ENCODE measurements around the gene LTBP1. TPM values are rescaled to one million over a fixed set of nuclear protein-coding genes. Genes with fewer than 3 reads are reported as not detected.
"Not testable (repeated sequence)": the region's sequence is repeated elsewhere in the genome, so short reads cannot be mapped to it uniquely, and the experiment has no call there.

Gene LTBP1
- total RNA-seq, 1 donor from 2014 or later = 29.7 TPM

DNA sequence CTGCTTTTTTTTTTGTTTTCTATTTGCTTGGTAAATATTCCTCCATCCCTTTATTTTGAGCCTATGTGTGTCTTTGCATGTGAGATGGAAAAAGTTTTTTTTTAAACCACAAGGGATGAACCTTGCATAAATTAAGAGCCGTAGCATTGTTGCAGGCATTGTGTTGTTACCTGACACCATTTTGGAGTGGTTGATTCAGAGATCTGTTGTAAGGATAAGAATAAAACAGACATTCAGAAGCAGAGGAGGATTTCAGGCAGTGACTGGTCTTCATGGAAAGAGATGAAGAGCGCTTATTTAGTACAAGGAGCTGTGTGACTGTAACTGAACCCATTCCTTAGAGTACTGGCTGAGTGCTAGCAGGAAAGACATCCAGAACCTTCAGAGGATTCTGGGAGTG lies 101.2 kb downstream of the LTBP1 start:
- no peak for FAIRE-seq
- H3K27ac Mint-ChIP-seq (ENCODE audit: unreplicated experiment) = no peak overlapping the region
- peak; percentile 75 for DNase-seq (ENCODE audit: low read depth)

GRCh38 chr2:33051586-33052360 lies 105.0 kb downstream of the LTBP1 start:
- no peaks in the 10 kb centered on the region for H3K79me2 ChIP-seq (ENCODE audit: insufficient read depth, low read length)
- no peak overlapping the region for H3K9ac ChIP-seq (ENCODE audit: low read length)
- Mint-ChIP-seq H3K27ac (ENCODE audit: unreplicated experiment) (no peak overlapping the region), H3K4me1 (ENCODE audit: low read depth, unreplicated experiment) (peaks cover 9% of the 10 kb centered on the region), H3K36me3 (ENCODE audit: low read depth, unreplicated experiment) (peaks cover 6% of the 10 kb centered on the region), H3K27me3 (ENCODE audit: low read depth, unreplicated experiment) (no peaks in the 10 kb centered on the region), H3K9me3 (ENCODE audit: unreplicated experiment) (peaks cover 9% of the 10 kb centered on the region), H3K4me3 (ENCODE audit: unreplicated experiment) (no peak overlapping the region)
- no peaks in the 10 kb centered on the region for H3K27me3 ChIP-seq (ENCODE audit: insufficient read depth, low read length)
- TF ChIP-seq EZH2 (IDR thresholded peaks at IDR 0.05; ENCODE audit: insufficient read depth, low read length) = no peak
- TF ChIP-seq CTCF (IDR thresholded peaks at IDR 0.05; ENCODE audit: insufficient read depth, low read depth, low read length) = no peak
- FAIRE-seq = no peak
- no peaks in the 10 kb centered on the region for H3K36me3 ChIP-seq (ENCODE audit: insufficient read depth, low read length)
- peak; percentile 52 for DNase-seq (ENCODE audit: low read depth)
- H3K27ac ChIP-seq (ENCODE audit: low read depth, low read length) = no peak overlapping the region
- H3K4me3 ChIP-seq (ENCODE audit: insufficient read depth, low read depth, low read length) = no peak overlapping the region
- no peak overlapping the region for H3K4me2 ChIP-seq (ENCODE audit: low read length)
- H2AFZ ChIP-seq (ENCODE audit: low read depth, low read length) = no peak overlapping the region
- no peaks in the 10 kb centered on the region for H3K4me1 ChIP-seq (ENCODE audit: insufficient read depth, low read length)
- H3K9me3 ChIP-seq (ENCODE audit: insufficient read depth, low read depth, low read length) = no peaks in the 10 kb centered on the region
- H4K20me1 ChIP-seq (ENCODE audit: insufficient read depth, low read length) = no peaks in the 10 kb centered on the region

More for the DNA sequence above, 101.2 kb downstream of the LTBP1 start:
- H3K79me2 ChIP-seq (ENCODE audit: insufficient read depth, low read length) = no peaks in the 10 kb centered on the region
- no peak overlapping the region for H2AFZ ChIP-seq (ENCODE audit: low read depth, low read length)
- H3K27ac ChIP-seq (ENCODE audit: low read depth, low read length) = no peak overlapping the region
- H4K20me1 ChIP-seq (ENCODE audit: insufficient read depth, low read length) = no peaks in the 10 kb centered on the region
- no peak overlapping the region for H3K9ac ChIP-seq (ENCODE audit: low read length)
- H3K4me3 ChIP-seq (ENCODE audit: insufficient read depth, low read depth, low read length) = no peak overlapping the region
- no peaks in the 10 kb centered on the region for H3K27me3 ChIP-seq (ENCODE audit: insufficient read depth, low read length)
- no peak for TF ChIP-seq EZH2 (IDR thresholded peaks at IDR 0.05; ENCODE audit: insufficient read depth, low read length)
- TF ChIP-seq CTCF (IDR thresholded peaks at IDR 0.05; ENCODE audit: insufficient read depth, low read depth, low read length) = no peak
- H3K4me1 ChIP-seq (ENCODE audit: insufficient read depth, low read length) = no peaks in the 10 kb centered on the region
- Mint-ChIP-seq H3K27me3 (ENCODE audit: low read depth, unreplicated experiment) (no peaks in the 10 kb centered on the region), H3K4me1 (ENCODE audit: low read depth, unreplicated experiment) (peaks cover 9% of the 10 kb centered on the region), H3K36me3 (ENCODE audit: low read depth, unreplicated experiment) (peaks cover 1% of the 10 kb centered on the region), H3K4me3 (ENCODE audit: unreplicated experiment) (no peak overlapping the region), H3K9me3 (ENCODE audit: unreplicated experiment) (peaks cover 3% of the 10 kb centered on the region)
- H3K9me3 ChIP-seq (ENCODE audit: insufficient read depth, low read depth, low read length) = no peaks in the 10 kb centered on the region
- H3K36me3 ChIP-seq (ENCODE audit: insufficient read depth, low read length) = no peaks in the 10 kb centered on the region
- H3K4me2 ChIP-seq (ENCODE audit: low read length) = no peak overlapping the region

- FAIRE-seq = no peak
- Histone ChIP-seq H2AFZ (ENCODE audit: low read depth, low read length) (no peak overlapping the region), H3K4me1 (ENCODE audit: insufficient read depth, low read length) (no peaks in the 10 kb centered on the region)
Observed at GRCh38 chr2:33052361-33052735, 105.6 kb downstream of the LTBP1 start.

GRCh38 chr2:33052795-33053194 lies 106.0 kb downstream of the LTBP1 start:
- H3K4me2 ChIP-seq (ENCODE audit: low read length); H4K20me1 ChIP-seq (ENCODE audit: insufficient read depth, low read length); FAIRE-seq; H3K36me3 Mint-ChIP-seq (ENCODE audit: low read depth, unreplicated experiment); H3K36me3 ChIP-seq (ENCODE audit: insufficient read depth, low read length); H3K4me3 ChIP-seq (ENCODE audit: insufficient read depth, low read depth, low read length); H3K27me3 ChIP-seq (ENCODE audit: insufficient read depth, low read length); H3K27ac Mint-ChIP-seq (ENCODE audit: unreplicated experiment); H3K4me1 ChIP-seq (ENCODE audit: insufficient read depth, low read length); DNase-seq (ENCODE audit: low read depth); H3K9ac ChIP-seq (ENCODE audit: low read length); H3K79me2 ChIP-seq (ENCODE audit: insufficient read depth, low read length); H3K27ac ChIP-seq (ENCODE audit: low read depth, low read length); H3K9me3 Mint-ChIP-seq (ENCODE audit: unreplicated experiment); H2AFZ ChIP-seq (ENCODE audit: low read depth, low read length); H3K27me3 Mint-ChIP-seq (ENCODE audit: low read depth, unreplicated experiment); H3K4me3 Mint-ChIP-seq (ENCODE audit: unreplicated experiment); H3K4me1 Mint-ChIP-seq (ENCODE audit: low read depth, unreplicated experiment); H3K9me3 ChIP-seq (ENCODE audit: insufficient read depth, low read depth, low read length): not testable (repeated sequence)

More at GRCh38 chr2:33052361-33052735, 105.6 kb downstream of the LTBP1 start:
- Mint-ChIP-seq H3K27me3 (ENCODE audit: low read depth, unreplicated experiment) (no peaks in the 10 kb centered on the region), H3K27ac (ENCODE audit: unreplicated experiment) (no peak overlapping the region), H3K36me3 (ENCODE audit: low read depth, unreplicated experiment) (peaks cover 6% of the 10 kb centered on the region), H3K4me1 (ENCODE audit: low read depth, unreplicated experiment) (peaks cover 9% of the 10 kb centered on the region), H3K4me3 (ENCODE audit: unreplicated experiment) (no peak overlapping the region), H3K9me3 (ENCODE audit: unreplicated experiment) (peaks cover 9% of the 10 kb centered on the region)
- Histone ChIP-seq H3K9me3 (ENCODE audit: insufficient read depth, low read depth, low read length) (no peaks in the 10 kb centered on the region), H3K4me2 (ENCODE audit: low read length) (no peak overlapping the region), H4K20me1 (ENCODE audit: insufficient read depth, low read length) (no peaks in the 10 kb centered on the region), H3K4me3 (ENCODE audit: insufficient read depth, low read depth, low read length) (no peak overlapping the region), H3K36me3 (ENCODE audit: insufficient read depth, low read length) (no peaks in the 10 kb centered on the region), H3K27me3 (ENCODE audit: insufficient read depth, low read length) (no peaks in the 10 kb centered on the region), H3K27ac (ENCODE audit: low read depth, low read length) (no peak overlapping the region), H3K9ac (ENCODE audit: low read length) (no peak overlapping the region), H3K79me2 (ENCODE audit: insufficient read depth, low read length) (no peaks in the 10 kb centered on the region)
- TF ChIP-seq EZH2 (IDR thresholded peaks at IDR 0.05; ENCODE audit: insufficient read depth, low read length) = no peak
- DNase-seq (ENCODE audit: low read depth) = no peak

Measured in astrocyte (in vitro differentiated cells and primary cell).